ENCODE results near the gene CAMKMT.

DNA sequence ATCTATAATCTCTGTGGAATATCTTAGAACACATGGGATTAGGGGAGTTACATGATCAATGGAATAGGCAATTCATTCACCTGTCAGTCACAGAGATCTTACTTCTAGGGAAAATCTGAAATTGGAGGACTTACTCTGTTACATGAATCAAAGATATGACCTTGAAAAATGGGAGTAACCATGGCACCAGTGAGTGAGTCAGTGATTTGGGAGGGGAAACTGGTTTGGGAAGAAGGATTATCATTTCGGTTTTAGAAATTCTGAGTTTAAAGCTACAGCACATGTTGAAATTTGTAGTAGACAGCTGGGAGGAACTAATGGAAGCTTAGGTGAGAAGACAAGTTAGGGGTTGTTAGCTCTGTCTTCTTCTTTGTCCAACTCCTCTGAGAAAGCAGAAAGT is 153.7 kb downstream of the CAMKMT start:
- TF ChIP-seq EP300 (IDR thresholded peaks at IDR 0.05) (no peak), POLR2A (IDR thresholded peaks at IDR 0.05) (no peak), POLR2AphosphoS5 (IDR thresholded peaks at IDR 0.05) (no peak)
- TF ChIP-seq, protein P1, sequence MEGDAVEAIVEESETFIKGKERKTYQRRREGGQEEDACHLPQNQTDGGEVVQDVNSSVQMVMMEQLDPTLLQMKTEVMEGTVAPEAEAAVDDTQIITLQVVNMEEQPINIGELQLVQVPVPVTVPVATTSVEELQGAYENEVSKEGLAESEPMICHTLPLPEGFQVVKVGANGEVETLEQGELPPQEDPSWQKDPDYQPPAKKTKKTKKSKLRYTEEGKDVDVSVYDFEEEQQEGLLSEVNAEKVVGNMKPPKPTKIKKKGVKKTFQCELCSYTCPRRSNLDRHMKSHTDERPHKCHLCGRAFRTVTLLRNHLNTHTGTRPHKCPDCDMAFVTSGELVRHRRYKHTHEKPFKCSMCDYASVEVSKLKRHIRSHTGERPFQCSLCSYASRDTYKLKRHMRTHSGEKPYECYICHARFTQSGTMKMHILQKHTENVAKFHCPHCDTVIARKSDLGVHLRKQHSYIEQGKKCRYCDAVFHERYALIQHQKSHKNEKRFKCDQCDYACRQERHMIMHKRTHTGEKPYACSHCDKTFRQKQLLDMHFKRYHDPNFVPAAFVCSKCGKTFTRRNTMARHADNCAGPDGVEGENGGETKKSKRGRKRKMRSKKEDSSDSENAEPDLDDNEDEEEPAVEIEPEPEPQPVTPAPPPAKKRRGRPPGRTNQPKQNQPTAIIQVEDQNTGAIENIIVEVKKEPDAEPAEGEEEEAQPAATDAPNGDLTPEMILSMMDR (IDR thresholded peaks at IDR 0.05): no peak
